ENCODE measurements around the gene LENEP. TPM values are rescaled to one million over a fixed set of nuclear protein-coding genes. Genes with fewer than 3 reads are reported as not detected.
A peak's percentile ranks its signal among the peaks of the same experiment; 100 is the strongest.

LENEP gene
- total RNA-seq, 1 donor from 2014 or later = 0.82 TPM

DNA sequence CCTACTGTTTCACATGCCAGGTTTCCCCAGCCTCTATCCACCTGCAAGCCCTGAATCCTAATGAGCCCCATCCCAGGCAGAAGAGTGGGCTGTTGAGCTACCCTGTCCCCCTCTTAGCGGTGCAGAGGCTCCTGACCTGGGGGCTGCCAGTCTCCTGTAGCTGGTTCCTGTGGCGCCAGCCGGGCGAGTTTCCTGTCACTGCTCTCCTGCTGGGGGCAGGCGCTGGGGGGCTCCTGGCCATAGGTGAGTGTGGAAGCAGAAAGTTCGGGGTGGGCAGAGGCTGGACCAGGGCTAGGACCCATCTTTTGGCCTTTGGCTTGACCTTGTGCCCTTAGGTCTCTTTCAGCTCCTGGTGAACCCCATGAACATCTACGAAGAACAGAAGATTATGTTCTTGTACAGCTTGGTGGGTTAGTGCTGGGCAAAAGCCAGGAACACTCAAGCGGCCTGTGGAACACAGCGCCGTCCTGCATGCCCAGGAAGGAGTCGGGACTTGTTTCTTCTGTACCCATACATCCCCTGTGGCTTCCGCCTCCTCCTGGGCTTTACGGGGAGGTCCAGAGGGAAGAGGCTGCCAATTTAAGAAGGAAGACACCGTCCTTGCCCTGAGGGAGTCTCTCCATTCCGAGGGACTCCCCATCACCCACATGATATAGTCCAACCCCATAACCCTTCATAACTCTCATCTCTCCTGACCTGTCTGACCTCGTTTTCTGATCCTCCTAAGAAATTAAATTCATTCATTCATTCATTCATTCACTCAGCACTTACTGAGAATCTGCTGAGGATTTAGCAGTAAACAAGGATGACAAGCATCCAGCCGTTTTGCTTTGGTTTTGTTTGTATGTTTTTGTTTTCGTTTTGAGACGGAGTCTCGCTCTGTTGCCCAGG lies 41.2 kb downstream of the LENEP start:
- Mint-ChIP-seq H3K27ac (ENCODE audit: unreplicated experiment) (peak overlapping the region; percentile 14), H3K27me3 (ENCODE audit: unreplicated experiment) (peaks cover 12% of the 10 kb centered on the region), H3K36me3 (ENCODE audit: low read depth, unreplicated experiment) (peaks cover 4% of the 10 kb centered on the region), H3K9me3 (ENCODE audit: unreplicated experiment) (no peaks in the 10 kb centered on the region), H3K4me1 (ENCODE audit: unreplicated experiment) (peaks cover 54% of the 10 kb centered on the region), H3K4me3 (ENCODE audit: unreplicated experiment) (peak overlapping the region; percentile 84)
- TF ChIP-seq, protein P1, sequence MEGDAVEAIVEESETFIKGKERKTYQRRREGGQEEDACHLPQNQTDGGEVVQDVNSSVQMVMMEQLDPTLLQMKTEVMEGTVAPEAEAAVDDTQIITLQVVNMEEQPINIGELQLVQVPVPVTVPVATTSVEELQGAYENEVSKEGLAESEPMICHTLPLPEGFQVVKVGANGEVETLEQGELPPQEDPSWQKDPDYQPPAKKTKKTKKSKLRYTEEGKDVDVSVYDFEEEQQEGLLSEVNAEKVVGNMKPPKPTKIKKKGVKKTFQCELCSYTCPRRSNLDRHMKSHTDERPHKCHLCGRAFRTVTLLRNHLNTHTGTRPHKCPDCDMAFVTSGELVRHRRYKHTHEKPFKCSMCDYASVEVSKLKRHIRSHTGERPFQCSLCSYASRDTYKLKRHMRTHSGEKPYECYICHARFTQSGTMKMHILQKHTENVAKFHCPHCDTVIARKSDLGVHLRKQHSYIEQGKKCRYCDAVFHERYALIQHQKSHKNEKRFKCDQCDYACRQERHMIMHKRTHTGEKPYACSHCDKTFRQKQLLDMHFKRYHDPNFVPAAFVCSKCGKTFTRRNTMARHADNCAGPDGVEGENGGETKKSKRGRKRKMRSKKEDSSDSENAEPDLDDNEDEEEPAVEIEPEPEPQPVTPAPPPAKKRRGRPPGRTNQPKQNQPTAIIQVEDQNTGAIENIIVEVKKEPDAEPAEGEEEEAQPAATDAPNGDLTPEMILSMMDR (IDR thresholded peaks at IDR 0.05; ENCODE audit: unreplicated experiment) = no peak
- DNase-seq (ENCODE audit: low spot score) = no peak

DNA sequence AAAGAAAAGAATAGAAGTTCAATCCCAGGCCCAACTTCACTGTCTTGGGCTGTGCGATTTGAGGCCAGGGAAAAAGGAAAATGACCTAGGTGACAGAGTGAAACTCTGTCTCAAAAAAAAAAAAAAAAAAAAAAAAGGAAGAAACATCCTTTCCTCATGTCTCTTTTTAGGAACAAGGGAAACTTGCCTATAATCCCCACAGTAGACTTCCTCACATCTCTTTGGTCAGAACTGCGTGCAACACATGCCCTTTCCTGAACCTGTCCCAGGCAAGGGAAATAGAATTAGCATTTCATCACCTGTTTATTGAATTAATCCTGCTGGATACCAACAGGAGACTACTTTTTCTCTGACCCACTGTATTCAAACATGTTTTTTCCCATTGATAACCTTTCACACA lies 42.5 kb downstream of the LENEP start:
- no peaks in the 10 kb centered on the region for H3K9me3 Mint-ChIP-seq (ENCODE audit: unreplicated experiment)
- H3K36me3 Mint-ChIP-seq (ENCODE audit: low read depth, unreplicated experiment) = peaks cover 4% of the 10 kb centered on the region
- H3K27ac Mint-ChIP-seq (ENCODE audit: unreplicated experiment) = peak overlapping the region; percentile 70
- H3K4me3 Mint-ChIP-seq (ENCODE audit: unreplicated experiment) = no peak overlapping the region
- H3K27me3 Mint-ChIP-seq (ENCODE audit: unreplicated experiment) = peaks cover 14% of the 10 kb centered on the region
- TF ChIP-seq, protein P1 (IDR thresholded peaks at IDR 0.05; ENCODE audit: unreplicated experiment) = no peak
- no peak for DNase-seq (ENCODE audit: low spot score)
- peaks cover 54% of the 10 kb centered on the region for H3K4me1 Mint-ChIP-seq (ENCODE audit: unreplicated experiment)

- no peak for DNase-seq (ENCODE audit: low spot score)
- Mint-ChIP-seq H3K9me3 (ENCODE audit: unreplicated experiment) (no peaks in the 10 kb centered on the region), H3K36me3 (ENCODE audit: low read depth, unreplicated experiment) (peaks cover 4% of the 10 kb centered on the region), H3K27me3 (ENCODE audit: unreplicated experiment) (peaks cover 14% of the 10 kb centered on the region), H3K4me1 (ENCODE audit: unreplicated experiment) (peaks cover 54% of the 10 kb centered on the region), H3K27ac (ENCODE audit: unreplicated experiment) (peak overlapping the region; percentile 61), H3K4me3 (ENCODE audit: unreplicated experiment) (no peak overlapping the region)
- TF ChIP-seq, protein P1 (IDR thresholded peaks at IDR 0.05; ENCODE audit: unreplicated experiment) = no peak
These were observed 43.7 kb downstream of the LENEP start for GRCh38 chr1:155037043-155037442.

DNA sequence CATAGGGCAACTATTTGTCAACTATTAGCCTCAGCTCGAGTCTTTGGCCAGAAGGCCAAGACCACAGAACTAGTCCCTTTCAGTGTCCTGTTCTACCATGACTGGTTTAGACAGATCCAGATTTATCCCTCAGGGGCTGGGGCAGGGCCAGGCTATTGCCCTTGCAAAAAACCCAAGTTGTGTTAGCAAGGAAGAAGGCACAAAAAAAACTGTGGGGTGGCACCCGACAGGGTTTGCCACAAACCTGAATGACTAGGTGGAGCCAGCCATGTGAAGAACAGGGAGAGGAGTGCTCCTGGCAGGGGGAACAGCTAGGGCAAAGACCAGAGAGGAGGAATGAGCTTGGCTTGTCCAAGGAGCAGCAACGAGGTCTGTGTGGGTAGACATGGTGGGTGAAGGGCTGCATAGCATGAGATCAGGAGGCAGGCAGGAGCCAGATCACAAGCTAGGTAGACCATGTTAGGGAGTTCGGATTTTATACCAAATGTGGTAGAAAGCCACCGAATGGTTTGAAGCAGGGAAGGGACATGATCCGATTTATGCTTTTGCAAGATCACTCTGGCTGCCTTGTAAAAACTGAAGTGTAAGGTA lies 44.6 kb downstream of the LENEP start:
- Mint-ChIP-seq H3K4me3 (ENCODE audit: unreplicated experiment) (no peak overlapping the region), H3K27ac (ENCODE audit: unreplicated experiment) (peak overlapping the region; percentile 3), H3K4me1 (ENCODE audit: unreplicated experiment) (peaks cover 54% of the 10 kb centered on the region), H3K36me3 (ENCODE audit: low read depth, unreplicated experiment) (peaks cover 4% of the 10 kb centered on the region), H3K9me3 (ENCODE audit: unreplicated experiment) (no peaks in the 10 kb centered on the region), H3K27me3 (ENCODE audit: unreplicated experiment) (peaks cover 13% of the 10 kb centered on the region)
- TF ChIP-seq, protein P1 (IDR thresholded peaks at IDR 0.05; ENCODE audit: unreplicated experiment) = no peak
- no peak for DNase-seq (ENCODE audit: low spot score)

Data from endothelial cell (in vitro differentiated cells).